ENCODE data around the gene SERINC1. TPM values are rescaled to one million over a fixed set of nuclear protein-coding genes. Genes with fewer than 3 reads are reported as not detected.
A peak's percentile ranks its signal among the peaks of the same experiment; 100 is the strongest.
"Not testable (repeated sequence)": the region's sequence is repeated elsewhere in the genome, so short reads cannot be mapped to it uniquely, and the experiment has no call there.

Gene SERINC1
- total RNA-seq, 4 donors from 2014 or later: 215 to 314 (median 276) TPM

- TF ChIP-seq POLR2AphosphoS5 (IDR thresholded peaks at IDR 0.05): no peak
- TF ChIP-seq EP300 (IDR thresholded peaks at IDR 0.05): no peak
- TF ChIP-seq POLR2A (IDR thresholded peaks at IDR 0.05; ENCODE audit: low read depth): no peak
- TF ChIP-seq, protein P1, sequence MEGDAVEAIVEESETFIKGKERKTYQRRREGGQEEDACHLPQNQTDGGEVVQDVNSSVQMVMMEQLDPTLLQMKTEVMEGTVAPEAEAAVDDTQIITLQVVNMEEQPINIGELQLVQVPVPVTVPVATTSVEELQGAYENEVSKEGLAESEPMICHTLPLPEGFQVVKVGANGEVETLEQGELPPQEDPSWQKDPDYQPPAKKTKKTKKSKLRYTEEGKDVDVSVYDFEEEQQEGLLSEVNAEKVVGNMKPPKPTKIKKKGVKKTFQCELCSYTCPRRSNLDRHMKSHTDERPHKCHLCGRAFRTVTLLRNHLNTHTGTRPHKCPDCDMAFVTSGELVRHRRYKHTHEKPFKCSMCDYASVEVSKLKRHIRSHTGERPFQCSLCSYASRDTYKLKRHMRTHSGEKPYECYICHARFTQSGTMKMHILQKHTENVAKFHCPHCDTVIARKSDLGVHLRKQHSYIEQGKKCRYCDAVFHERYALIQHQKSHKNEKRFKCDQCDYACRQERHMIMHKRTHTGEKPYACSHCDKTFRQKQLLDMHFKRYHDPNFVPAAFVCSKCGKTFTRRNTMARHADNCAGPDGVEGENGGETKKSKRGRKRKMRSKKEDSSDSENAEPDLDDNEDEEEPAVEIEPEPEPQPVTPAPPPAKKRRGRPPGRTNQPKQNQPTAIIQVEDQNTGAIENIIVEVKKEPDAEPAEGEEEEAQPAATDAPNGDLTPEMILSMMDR (IDR thresholded peaks at IDR 0.05): no peak
- no peak overlapping the region for H3K27ac ChIP-seq (replicated peaks in 1 of 4)
- H3K9me3 ChIP-seq: no peaks in the 10 kb centered on the region
- no peak overlapping the region for H3K4me3 ChIP-seq
- no peaks in the 10 kb centered on the region for H3K36me3 ChIP-seq
- WGBS: 77% methylated on average over 7 of the region's 7 CpGs
- intact Hi-C loops (cut with DNase I): no loop called here
- H3K4me1 ChIP-seq: no peaks in the 10 kb centered on the region
- no peaks in the 10 kb centered on the region for H3K27me3 ChIP-seq
- no peak for DNase-seq (ENCODE audit: extremely low spot score)
These were observed 11.1 kb upstream of the SERINC1 start for GRCh38 chr6:122482750-122483080.

DNA sequence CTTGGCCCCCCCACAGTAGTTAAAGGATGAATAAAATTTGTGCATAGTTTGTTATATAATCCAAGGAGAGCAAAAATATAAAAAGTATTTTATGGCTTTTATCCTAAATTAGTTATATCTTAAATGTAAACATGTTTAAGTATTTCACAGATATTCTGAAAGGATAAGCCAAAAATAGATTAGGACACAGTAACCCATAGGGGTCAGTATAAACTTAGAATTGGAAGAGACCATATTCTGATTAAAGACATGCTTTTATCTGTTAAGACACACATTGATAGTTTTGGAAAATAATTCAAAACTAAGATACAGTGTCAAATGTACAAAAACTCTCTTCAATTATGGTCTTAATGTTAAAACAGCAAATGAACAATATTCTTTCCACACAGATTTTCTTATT lies 4.5 kb upstream of the SERINC1 start:
- no peaks in the 10 kb centered on the region for H3K27me3 ChIP-seq
- H3K4me1 ChIP-seq: peaks cover 0 to 7% (median 7%) of the 10 kb centered on the region in 4 donors
- no peak overlapping the region for H3K27ac ChIP-seq (replicated peaks in 1 of 4)
- no peak for DNase-seq (ENCODE audit: extremely low spot score)
- no peak overlapping the region for H3K4me3 ChIP-seq
- H3K36me3 ChIP-seq: no peaks in the 10 kb centered on the region
- TF ChIP-seq EP300 (IDR thresholded peaks at IDR 0.05): no peak
- TF ChIP-seq, protein P1 (IDR thresholded peaks at IDR 0.05): peak in 2 of 3 experiments; percentile 31 to 42
- H3K9me3 ChIP-seq: no peaks in the 10 kb centered on the region
- intact Hi-C loops (cut with DNase I): loop anchor here (5.0 kb wide), 1 partner anchor 51 kb away; no protein-coding TSS in a partner anchor

DNA sequence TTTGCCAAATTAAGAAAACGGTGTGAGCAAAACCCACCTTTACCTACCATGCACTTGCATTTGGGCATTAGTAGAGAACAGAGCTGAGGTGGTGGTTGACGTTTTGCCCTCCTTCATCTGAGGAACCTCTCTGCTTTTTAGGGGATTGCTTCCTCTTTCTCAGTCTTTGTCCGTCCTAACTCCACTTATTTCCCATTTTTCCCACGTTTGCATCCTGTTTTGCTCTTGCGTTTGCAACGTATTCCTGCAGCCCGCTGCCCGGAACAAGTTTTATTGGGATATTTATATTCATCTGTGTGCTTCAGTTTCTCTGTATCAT lies 374 bp upstream of the SERINC1 start:
- peaks cover 0 to 7% (median 2%) of the 10 kb centered on the region in 4 donors for H3K36me3 ChIP-seq
- H3K9me3 ChIP-seq: no peaks in the 10 kb centered on the region
- H3K27ac ChIP-seq (replicated peaks in 1 of 4): peak overlapping the region; percentile 93 to 97 (median 96)
- 4% methylated on average over 8 of the region's 8 CpGs for WGBS
- intact Hi-C loops (cut with DNase I): loop anchor here (5.0 kb wide), 1 partner anchor 70 kb away; no protein-coding TSS in a partner anchor
- TF ChIP-seq POLR2AphosphoS5 (IDR thresholded peaks at IDR 0.05): no peak
- TF ChIP-seq EP300 (IDR thresholded peaks at IDR 0.05): no peak
- TF ChIP-seq POLR2A (IDR thresholded peaks at IDR 0.05; ENCODE audit: low read depth): no peak
- TF ChIP-seq, protein P1 (IDR thresholded peaks at IDR 0.05): no peak
- peaks cover 15 to 40% (median 38%) of the 10 kb centered on the region in 4 donors for H3K4me1 ChIP-seq
- H3K27me3 ChIP-seq: no peaks in the 10 kb centered on the region
- DNase-seq (ENCODE audit: extremely low spot score): no peak
- H3K4me3 ChIP-seq: peak overlapping the region; percentile 81 to 92 (median 86)

DNA sequence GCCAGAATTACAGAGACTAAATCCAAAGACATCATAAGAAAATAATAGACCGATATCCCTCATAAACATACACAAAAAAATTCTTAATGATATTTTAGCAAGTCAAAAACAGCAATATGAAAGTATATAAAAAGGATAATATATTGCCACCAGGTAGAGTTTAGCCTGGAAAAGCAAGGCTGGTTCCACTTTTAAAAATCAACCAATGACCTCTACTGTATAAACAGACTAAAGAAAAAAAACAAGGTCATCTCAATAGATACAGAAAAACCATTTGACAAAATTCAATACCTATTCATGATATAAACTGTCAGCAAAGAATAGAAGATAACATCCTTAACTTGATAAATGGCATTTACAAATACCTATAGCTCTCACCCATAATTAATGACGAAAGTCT lies 9.7 kb downstream of the SERINC1 start:
- no peak for TF ChIP-seq POLR2AphosphoS5 (IDR thresholded peaks at IDR 0.05)
- TF ChIP-seq EP300 (IDR thresholded peaks at IDR 0.05): no peak
- 91% methylated on average over 2 of the region's 2 CpGs for WGBS
- Histone ChIP-seq H3K9me3 (no peaks in the 10 kb centered on the region), H3K36me3 (peaks cover 0 to 27% (median 14%) of the 10 kb centered on the region in 4 donors), H3K4me3 (no peak overlapping the region), H3K27me3 (no peaks in the 10 kb centered on the region), H3K27ac (replicated peaks in 1 of 4) (no peak overlapping the region), H3K4me1 (peaks cover 56 to 100% (median 91%) of the 10 kb centered on the region in 4 donors)
- DNase-seq (ENCODE audit: extremely low spot score): no peak
- intact Hi-C loops (cut with DNase I): no loop called here

DNA sequence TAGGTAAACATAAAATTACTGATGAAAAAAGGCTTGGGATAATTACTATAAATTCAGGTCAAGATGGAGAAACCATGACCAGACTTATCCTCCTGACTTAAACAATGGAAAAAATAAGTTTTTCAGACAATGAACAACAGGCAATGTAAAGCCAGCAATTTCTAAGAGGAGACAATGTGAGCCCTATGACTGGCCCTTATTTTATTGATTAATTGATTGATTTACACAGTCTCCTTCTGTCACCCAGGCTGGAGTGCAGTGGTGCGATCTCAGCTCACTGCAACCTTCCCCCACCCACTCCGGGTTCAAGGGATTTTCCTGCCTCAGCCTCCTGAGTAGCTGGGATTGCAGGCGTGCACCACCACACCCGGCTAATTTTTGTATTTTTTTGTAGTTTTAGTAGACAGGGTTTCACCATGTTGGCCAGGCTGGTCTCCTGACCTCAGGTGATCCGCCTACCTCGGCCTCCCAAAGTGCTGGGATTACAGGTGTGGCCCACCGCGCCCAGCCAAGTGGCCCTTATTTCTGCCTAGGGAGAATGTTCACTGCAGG lies 11.7 kb downstream of the SERINC1 start:
- H3K27ac ChIP-seq (replicated peaks in 1 of 4); H3K4me3 ChIP-seq; H3K9me3 ChIP-seq; DNase-seq (ENCODE audit: extremely low spot score); H3K27me3 ChIP-seq: not testable (repeated sequence)
- peaks cover 6 to 32% (median 18%) of the 10 kb centered on the region in 4 donors for H3K36me3 ChIP-seq
- WGBS: 98% methylated on average over 8 of the region's 8 CpGs
- peaks cover 43 to 87% (median 76%) of the 10 kb centered on the region in 4 donors for H3K4me1 ChIP-seq
- intact Hi-C loops (cut with DNase I): loop anchor here (5.0 kb wide), 1 partner anchor 38 kb away; no protein-coding TSS in a partner anchor

GRCh38 chr6:122459240-122459639 lies 12.4 kb downstream of the SERINC1 start:
- WGBS: 31% methylated on average over 2 of the region's 2 CpGs
- no peak for DNase-seq (ENCODE audit: extremely low spot score)
- H3K36me3 ChIP-seq: peaks cover 6 to 37% (median 24%) of the 10 kb centered on the region in 4 donors
- H3K9me3 ChIP-seq: no peaks in the 10 kb centered on the region
- H3K4me1 ChIP-seq: peaks cover 42 to 80% (median 69%) of the 10 kb centered on the region in 4 donors
- H3K27me3 ChIP-seq: no peaks in the 10 kb centered on the region
- H3K4me3 ChIP-seq: no peak overlapping the region
- H3K27ac ChIP-seq (replicated peaks in 1 of 4): no peak overlapping the region
- TF ChIP-seq POLR2A (IDR thresholded peaks at IDR 0.05; ENCODE audit: low read depth) (no peak), EP300 (IDR thresholded peaks at IDR 0.05) (no peak), POLR2AphosphoS5 (IDR thresholded peaks at IDR 0.05) (no peak)
- TF ChIP-seq, protein P1 (IDR thresholded peaks at IDR 0.05): no peak
- intact Hi-C loops (cut with DNase I): loop anchor here (5.0 kb wide), 1 partner anchor 37 kb away; no protein-coding TSS in a partner anchor
